ENCODE measurements around the gene FAM210B.

GRCh38 chr20:56409956-56410355, 51.2 kb downstream of the FAM210B start:
- TF ChIP-seq CTCF (IDR thresholded peaks at IDR 0.05), result no peak
- no peak for TF ChIP-seq POLR2A (IDR thresholded peaks at IDR 0.05)
- no peak for TF ChIP-seq POLR2AphosphoS5 (IDR thresholded peaks at IDR 0.05)
- TF ChIP-seq EP300 (IDR thresholded peaks at IDR 0.05), result no peak

All from upper lobe of left lung (tissue), 4 donors.